Measurements from ENCODE around the gene TGM2. TPM values are rescaled to one million over a fixed set of nuclear protein-coding genes. Genes with fewer than 3 reads are reported as not detected.

The TGM2 gene
- 1 to 10 TPM; 3.7 to 6.2 (median 4.6) TPM for total RNA-seq

DNA sequence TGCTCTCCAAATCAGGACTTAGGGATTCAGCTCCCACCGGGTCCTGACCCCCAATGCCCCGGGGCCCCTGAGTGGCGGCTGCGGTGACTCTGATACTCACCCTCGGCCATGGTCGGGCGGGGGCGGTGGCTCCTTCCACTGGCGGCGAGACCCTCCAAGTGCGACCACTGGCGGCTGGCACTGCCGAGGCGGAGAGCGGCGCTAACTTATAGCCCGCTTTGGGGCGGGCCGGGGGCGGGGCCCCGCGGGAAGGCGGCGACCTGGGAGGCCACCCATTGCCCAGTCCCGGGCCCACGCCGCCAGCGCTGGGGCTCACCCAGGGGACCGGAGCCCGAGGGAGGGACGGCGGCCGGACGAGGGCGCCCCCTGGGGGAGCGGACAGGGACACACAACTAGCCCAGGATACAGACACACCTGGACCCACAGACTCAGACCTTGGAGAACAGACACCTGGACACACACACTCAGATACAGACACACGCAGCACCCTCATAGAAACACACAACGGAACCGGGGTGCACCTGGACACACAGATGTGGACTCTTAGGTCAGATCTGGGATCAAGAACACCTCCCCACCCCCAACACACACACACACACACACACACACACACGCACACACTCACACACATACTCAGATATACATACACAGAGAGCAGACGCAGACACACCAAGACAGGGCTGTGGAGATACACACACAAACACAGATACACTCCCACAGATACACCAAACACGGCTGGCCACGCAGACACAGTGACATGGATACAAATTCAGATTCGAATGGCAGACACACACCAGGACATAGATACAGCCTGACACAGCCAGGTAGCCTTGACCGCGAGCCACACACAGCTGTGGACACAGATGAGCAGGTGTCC is at the start of gene TGM2:
Gene TGM2, minus strand, starts transcription at position 182 of the 877 bp plus-strand sequence. Its CDS starts 72 bp downstream, at position 110.
- intact Hi-C loops (cut with DNase I; ENCODE audit: low total_unique reads), result no loop called here
- 12 to 15% methylated on average over 36 of the region's 46 CpGs for WGBS, 2 donors
- TF ChIP-seq POLR2A (IDR thresholded peaks at IDR 0.05), result no peak
- TF ChIP-seq, protein P1, sequence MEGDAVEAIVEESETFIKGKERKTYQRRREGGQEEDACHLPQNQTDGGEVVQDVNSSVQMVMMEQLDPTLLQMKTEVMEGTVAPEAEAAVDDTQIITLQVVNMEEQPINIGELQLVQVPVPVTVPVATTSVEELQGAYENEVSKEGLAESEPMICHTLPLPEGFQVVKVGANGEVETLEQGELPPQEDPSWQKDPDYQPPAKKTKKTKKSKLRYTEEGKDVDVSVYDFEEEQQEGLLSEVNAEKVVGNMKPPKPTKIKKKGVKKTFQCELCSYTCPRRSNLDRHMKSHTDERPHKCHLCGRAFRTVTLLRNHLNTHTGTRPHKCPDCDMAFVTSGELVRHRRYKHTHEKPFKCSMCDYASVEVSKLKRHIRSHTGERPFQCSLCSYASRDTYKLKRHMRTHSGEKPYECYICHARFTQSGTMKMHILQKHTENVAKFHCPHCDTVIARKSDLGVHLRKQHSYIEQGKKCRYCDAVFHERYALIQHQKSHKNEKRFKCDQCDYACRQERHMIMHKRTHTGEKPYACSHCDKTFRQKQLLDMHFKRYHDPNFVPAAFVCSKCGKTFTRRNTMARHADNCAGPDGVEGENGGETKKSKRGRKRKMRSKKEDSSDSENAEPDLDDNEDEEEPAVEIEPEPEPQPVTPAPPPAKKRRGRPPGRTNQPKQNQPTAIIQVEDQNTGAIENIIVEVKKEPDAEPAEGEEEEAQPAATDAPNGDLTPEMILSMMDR (IDR thresholded peaks at IDR 0.05), result peak in 1 of 3 donors; percentile 70
- DNase-seq (ENCODE audit: low spot score in 2 of 2), result peak in 1 of 2 donors; percentile 91
- H3K4me3 ChIP-seq (ENCODE audit: low read depth, poor library complexity, severe bottlenecking), result no peak within 1 kb of the TSS

DNA sequence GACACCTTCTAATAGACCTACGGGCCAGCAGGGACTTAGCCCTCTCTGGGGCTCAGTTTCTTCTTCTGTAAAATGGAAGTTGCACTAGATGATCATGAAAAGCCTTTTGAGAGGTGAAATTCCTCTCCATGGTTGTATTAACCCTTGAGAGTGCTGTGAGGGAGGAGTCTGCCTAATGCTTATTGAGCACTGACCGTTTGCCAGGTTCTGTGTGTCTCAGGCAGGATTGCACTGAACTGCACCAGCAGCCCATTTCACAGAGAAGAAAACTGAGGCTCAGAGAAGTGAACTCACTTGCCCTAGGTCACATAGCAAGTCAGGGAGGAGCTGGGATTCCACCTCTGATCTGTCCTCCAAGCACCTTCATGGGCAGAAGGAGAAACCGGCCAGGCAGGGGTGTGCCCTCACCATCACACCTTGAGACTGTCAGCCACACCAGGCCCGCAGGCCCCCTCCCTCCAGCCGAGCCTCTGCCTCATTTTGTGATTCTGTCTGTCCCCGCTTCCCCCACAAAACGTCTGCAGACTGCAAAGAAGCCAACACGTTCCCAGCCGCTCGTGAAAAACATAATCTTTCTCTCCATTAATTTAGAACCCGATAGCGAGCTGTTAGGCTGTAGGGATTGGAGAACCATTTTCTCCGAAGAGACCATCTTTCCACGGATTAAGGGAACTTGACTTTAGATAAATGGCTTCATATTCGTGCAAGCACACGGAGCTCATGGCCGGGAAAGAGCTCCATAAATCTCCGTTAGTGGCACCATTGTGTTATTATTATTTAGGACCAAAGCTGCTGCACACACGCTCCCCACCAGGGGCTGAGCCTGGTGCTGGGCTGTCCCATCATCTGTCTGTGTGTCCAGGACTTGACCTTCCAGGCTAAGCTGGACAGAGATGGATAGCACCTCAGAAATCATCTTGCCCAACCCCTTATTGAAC is 49.5 kb upstream of the TGM2 start:
- TF ChIP-seq, protein P1 (IDR thresholded peaks at IDR 0.05), result no peak
- TF ChIP-seq POLR2A (IDR thresholded peaks at IDR 0.05), result no peak
- no peak for DNase-seq (ENCODE audit: low spot score in 2 of 2)
- no peak overlapping the region for H3K4me3 ChIP-seq (ENCODE audit: low read depth, poor library complexity, severe bottlenecking)
- WGBS, 2 donors, result 70 to 75% methylated on average over 19 of the region's 19 CpGs
- intact Hi-C loops (cut with DNase I; ENCODE audit: low total_unique reads), result no loop called here

DNA sequence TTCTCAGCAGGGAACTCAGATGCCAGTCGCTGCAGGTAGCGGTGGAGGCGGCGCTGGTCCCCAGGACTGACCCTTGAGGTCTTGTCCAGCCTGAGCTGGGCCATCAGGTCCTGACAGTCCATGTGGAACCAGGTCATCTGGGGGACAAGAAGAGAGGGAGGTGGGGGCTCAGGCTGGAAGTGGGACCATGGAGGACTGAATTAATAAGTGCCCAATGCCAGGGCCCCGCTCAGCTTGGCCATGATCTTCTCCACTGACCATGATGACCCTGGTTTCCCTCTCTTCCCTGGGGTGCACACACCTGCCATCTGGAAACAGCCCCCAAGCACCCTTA is 48.5 kb upstream of the TGM2 start:
- H3K4me3 ChIP-seq (ENCODE audit: low read depth, poor library complexity, severe bottlenecking), result no peak overlapping the region
- no peak for DNase-seq (ENCODE audit: low spot score in 2 of 2)
- intact Hi-C loops (cut with DNase I; ENCODE audit: low total_unique reads), result no loop called here
- WGBS, 2 donors, result 96 to 100% methylated on average over 3 to 5 of the region's 5 CpGs
- TF ChIP-seq, protein P1 (IDR thresholded peaks at IDR 0.05), result no peak
- TF ChIP-seq POLR2A (IDR thresholded peaks at IDR 0.05), result no peak

DNA sequence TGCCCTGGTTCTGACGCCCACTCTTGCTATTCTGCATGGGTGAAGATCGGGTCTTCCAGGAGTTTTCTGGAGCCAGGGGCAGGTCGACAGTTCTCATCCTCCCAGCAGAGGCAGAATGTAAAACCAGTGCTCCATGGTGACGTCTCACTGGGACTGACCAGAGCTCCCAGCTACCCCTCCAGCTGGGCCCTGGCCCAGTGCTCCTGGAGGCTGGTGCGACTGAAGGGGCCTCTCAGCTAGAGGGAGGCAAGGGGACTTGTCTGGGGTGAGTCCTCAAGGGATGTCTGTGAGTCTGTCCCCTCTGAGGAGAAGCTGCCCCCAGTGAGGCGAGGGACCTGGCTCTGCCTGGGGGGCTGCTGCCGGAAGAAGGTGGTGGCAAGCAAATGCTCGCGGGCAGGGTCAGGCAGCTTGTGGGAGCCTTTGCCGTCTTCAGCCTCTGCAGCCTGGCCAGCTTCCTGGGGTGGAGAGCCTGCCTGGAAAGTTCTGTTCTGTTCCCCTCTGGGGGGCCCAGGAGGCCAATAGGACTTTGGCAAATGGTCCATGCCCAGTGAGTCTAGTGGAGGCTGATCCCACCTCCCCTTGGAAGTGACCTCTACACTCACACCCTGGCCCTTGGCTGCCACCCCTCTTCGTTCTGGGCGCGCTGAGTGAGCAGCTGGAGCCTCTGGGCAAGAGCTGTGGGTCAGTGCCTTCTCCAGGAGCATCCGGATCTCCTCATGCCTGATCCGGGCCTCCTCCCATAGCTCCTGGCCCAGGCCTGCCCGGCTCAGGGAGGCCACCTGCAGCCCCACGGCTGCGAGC is 47.9 kb upstream of the TGM2 start:
- DNase-seq (ENCODE audit: low spot score in 2 of 2), result no peak
- H3K4me3 ChIP-seq (ENCODE audit: low read depth, poor library complexity, severe bottlenecking), result no peak overlapping the region
- WGBS, 2 donors, result 67 to 68% methylated on average over 7 to 18 of the region's 18 CpGs
- TF ChIP-seq POLR2A (IDR thresholded peaks at IDR 0.05), result no peak
- TF ChIP-seq, protein P1 (IDR thresholded peaks at IDR 0.05), result no peak
- intact Hi-C loops (cut with DNase I; ENCODE audit: low total_unique reads), result no loop called here
